Endothelial cell of umbilical vein (primary cell): ENCODE data around the gene CDHR5. TPM values are rescaled to one million over a fixed set of nuclear protein-coding genes. Genes with fewer than 3 reads are reported as not detected.

Source experiments
- BruUV-seq: library from RNA; stranded (reverse); fragments of 400-500 nt; replicated peaks from 2 replicates; lab custom pipeline; 2021; lab: Mats Ljungman, UMichigan
- CTCF ChIA-PET: fragments of 300-600, 350-600 bp; sonication (Branson Sonifier 250); formaldehyde crosslinking; loops from one replicate; lab custom pipeline; 2021; ENCODE audit warnings: antibody characterized with exemption, inconsistent platforms; lab: Charles Lee
- POLR2A ChIA-PET: fragments of 300-600, 350-600 bp; sonication (Branson Sonifier 250); formaldehyde crosslinking; loops from one replicate; lab custom pipeline; 2021; ENCODE audit warnings: antibody characterized with exemption, inconsistent platforms; lab: Charles Lee
- DNase-seq: peaks from one replicate; pipeline ENCODE4 v3.0.0-alpha.2; 2011; ENCODE audit warnings: low read depth, low spot score
- FAIRE-seq: peaks from 2 replicates; lab custom pipeline; 2011; peaks lifted over from hg19 to GRCh38; lab: Jason Lieb, UNC
- H2AFZ ChIP-seq: 2 replicates; pipeline ENCODE4 v1.6.0; 2012; ENCODE audit warnings: low read depth, low read length, control low read depth, inconsistent platforms
- H3K27ac ChIP-seq: 2 replicates; pipeline ENCODE4 v1.5.1; 2011; ENCODE audit warnings: low read depth, mild to moderate bottlenecking, control low read depth, low read length, moderate library complexity; ENCODE audit not compliant: insufficient read depth
- H3K27me3 ChIP-seq, 2 experiments: 2 replicates each; pipeline versions ENCODE4 v1.6.0 to v1.6.1; 2011; ENCODE audit warnings: low read length in 2 of 2, mixed read lengths in 1 of 2; ENCODE audit not compliant: control insufficient read depth in 2 of 2, insufficient read depth in 2 of 2
- H3K36me3 ChIP-seq, 2 experiments: 2 replicates in 1 of 2; 3 replicates in 1 of 2; pipeline ENCODE4 v1.5.1; 2011; ENCODE audit warnings: low read length in 2 of 2, mild to moderate bottlenecking in 1 of 2, moderate library complexity in 1 of 2; ENCODE audit not compliant: control insufficient read depth in 2 of 2, insufficient read depth in 2 of 2; ENCODE audit errors: extremely low read depth in 1 of 2
- H3K4me1 ChIP-seq: 3 replicates; pipeline ENCODE4 v1.5.1; 2011; ENCODE audit warnings: mild to moderate bottlenecking, low read length; ENCODE audit not compliant: control insufficient read depth, insufficient read depth; ENCODE audit errors: extremely low read depth
- H3K4me2 ChIP-seq: 2 replicates; pipeline ENCODE4 v1.6.1; 2011; ENCODE audit warnings: low read length, control low read depth, mixed read lengths; ENCODE audit not compliant: insufficient read depth
- H3K4me3 ChIP-seq, 3 experiments: fragments of 200-600 bp in 1 of 3; sonication (generic), shearing (Covaris generic) in 1 of 3; replicated peaks in 1 of 3; 2 replicates each; pipeline ENCODE4 v1.5.1; 2011 to 2016; ENCODE audit warnings: control low read depth in 3 of 3, low read length in 3 of 3, mild to moderate bottlenecking in 2 of 3, inconsistent platforms in 1 of 3, low read depth in 1 of 3, moderate library complexity in 1 of 3; ENCODE audit not compliant: insufficient read depth in 1 of 3
- H3K79me2 ChIP-seq: 2 replicates; pipeline ENCODE4 v1.6.0; 2012; ENCODE audit warnings: low read length, inconsistent platforms; ENCODE audit not compliant: control insufficient read depth, insufficient read depth
- H3K9ac ChIP-seq: replicated peaks from 2 replicates; pipeline ENCODE3; 2011; ENCODE audit warnings: low read length, control low read depth; ENCODE audit not compliant: insufficient read depth; ENCODE audit errors: extremely low read depth
- H3K9me1 ChIP-seq: replicated peaks from 3 replicates; pipeline ENCODE4 v1.6.0; 2011; ENCODE audit warnings: mild to moderate bottlenecking, low read length; ENCODE audit not compliant: control insufficient read depth, insufficient read depth; ENCODE audit errors: extremely low read depth
- H3K9me3 ChIP-seq: replicated peaks from 2 replicates; pipeline ENCODE4 v1.5.1; 2012; ENCODE audit warnings: low read length, inconsistent platforms; ENCODE audit not compliant: control insufficient read depth, insufficient read depth
- H4K20me1 ChIP-seq: replicated peaks from 2 replicates; pipeline ENCODE3; 2011; ENCODE audit warnings: mild to moderate bottlenecking, low read length; ENCODE audit not compliant: control insufficient read depth, insufficient read depth; ENCODE audit errors: extremely low read depth
- EZH2 ChIP-seq: IDR thresholded peaks from 2 replicates; pipeline ENCODE4 v1.6.1; 2012; ENCODE audit warnings: borderline replicate concordance, low read depth, mild to moderate bottlenecking, moderate library complexity, low read length, inconsistent platforms; ENCODE audit not compliant: severe bottlenecking
- FOS ChIP-seq: IDR thresholded peaks from 2 replicates; pipeline ENCODE4 v1.6.1; 2011; ENCODE audit warnings: mild to moderate bottlenecking, low read length, moderate library complexity, borderline replicate concordance; ENCODE audit not compliant: insufficient read depth
- GATA2 ChIP-seq: IDR thresholded peaks from 2 replicates; pipeline ENCODE4 v1.7.0; 2011; ENCODE audit warnings: low read depth, mild to moderate bottlenecking, moderate library complexity, mixed read lengths, low read length; ENCODE audit not compliant: insufficient read length, insufficient read depth
- JUN ChIP-seq: IDR thresholded peaks from 2 replicates; pipeline ENCODE4 v1.6.1; 2011; ENCODE audit warnings: borderline replicate concordance, low read depth; ENCODE audit not compliant: insufficient read length, insufficient read depth
- MYC ChIP-seq: IDR thresholded peaks from one replicate; pipeline ENCODE4 v1.6.1; 2011; ENCODE audit warnings: mild to moderate bottlenecking, low read depth, low read length
- POLR2AphosphoS5 ChIP-seq: IDR thresholded peaks from 2 replicates; pipeline ENCODE4 v1.6.1; 2012; ENCODE audit warnings: low read depth, mild to moderate bottlenecking, control low read depth, low read length, moderate library complexity; ENCODE audit not compliant: insufficient read depth
- dilution Hi-C: fragments of 300-500 bp; cut with MboI; formaldehyde crosslinking; loops from one replicate; pipeline ENCODE4 v1.15.0; 2019; ENCODE audit warnings: low sequenced_read_pairs; ENCODE audit not compliant: extremely low pct_ligation_motif_present
- intact Hi-C: fragments of 100-400 bp; cut with micrococcal nuclease; formaldehyde crosslinking; loops from one replicate; pipeline ENCODE4 v1.10.0; 2022
- polyA plus RNA-seq, 4 experiments: library from polyadenylated mRNA; depleted of rRNA in 3 of 4; stranded (reverse) in 3 of 4; unstranded in 1 of 4; fragments of >200 nt; gene quantifications; 2 replicates each; pipeline versions ENCODE4 v1.2.1 to v1.2.3, GENCODE V29; 2011 to 2012; ENCODE audit warnings: missing spikeins in 1 of 4
- total RNA-seq: library from RNA; stranded (reverse); gene quantifications from 2 replicates; pipeline ENCODE4 v1.2.3, GENCODE V29; 2021
- TF ChIP-seq, protein P1 (sequence below), 2 donors: IDR thresholded peaks; 1 replicate in 1 of 2; 2 replicates in 1 of 2; pipeline ENCODE4 v1.5.1; 2011; ENCODE audit warnings: low read length in 2 of 2, mild to moderate bottlenecking in 2 of 2, moderate library complexity in 2 of 2, control low read depth in 1 of 2, inconsistent platforms in 1 of 2, low read depth in 1 of 2; ENCODE audit not compliant: insufficient read depth in 1 of 2; ENCODE audit errors: extremely low read depth in 1 of 2
- TF ChIP-seq, protein P2 (sequence below): IDR thresholded peaks from 2 replicates; pipeline ENCODE4 v1.6.1; 2011; ENCODE audit not compliant: insufficient read depth, insufficient read length

Gene CDHR5
- total and polyA plus RNA-seq, 2 donors (not counting 3 experiments of a cell fraction or from before 2014, with no cell fraction given) = not detected

DNA sequence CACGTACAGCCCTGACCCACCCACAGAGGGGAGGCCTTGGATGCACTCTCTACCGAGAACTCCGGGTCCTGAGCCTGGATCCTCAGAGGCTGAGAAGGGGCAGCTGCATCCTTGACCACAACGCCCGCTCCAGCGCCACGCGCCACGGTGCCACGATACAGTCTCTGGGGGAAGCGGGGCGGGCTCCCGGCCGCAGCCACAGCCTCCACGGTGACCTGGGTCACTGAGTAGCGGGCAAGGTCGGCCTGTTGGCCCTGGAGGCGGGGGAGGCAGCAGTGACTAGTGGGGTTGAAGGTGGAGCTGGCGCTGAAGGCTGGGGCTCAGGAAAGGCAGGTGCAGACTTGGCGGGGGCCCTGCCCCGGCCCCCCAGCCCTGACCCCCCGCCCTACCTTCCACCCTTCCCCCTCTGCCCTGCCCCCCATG, 5.1 kb downstream of the CDHR5 start:
- DNase-seq (no peak), FAIRE-seq (no peak)
- Histone ChIP-seq H3K4me2 (no peak overlapping the region), H3K9ac (no peak overlapping the region), H3K79me2 (no peaks in the 10 kb centered on the region), H3K9me1 (no peaks in the 10 kb centered on the region), H3K27ac (no peak overlapping the region), H3K4me3 (no peak overlapping the region), H3K9me3 (no peaks in the 10 kb centered on the region), H3K27me3 (no peaks in the 10 kb centered on the region), H4K20me1 (no peaks in the 10 kb centered on the region), H3K36me3 (no peaks in the 10 kb centered on the region), H2AFZ (no peak overlapping the region), H3K4me1 (peaks cover 6% of the 10 kb centered on the region)
- ChIA-PET POLR2A (no interaction called here), CTCF (no interaction called here)
- intact Hi-C loops = no loop called here
- no TSS peak for BruUV-seq
- dilution Hi-C loops = no loop called here
- TF ChIP-seq, protein P1, sequence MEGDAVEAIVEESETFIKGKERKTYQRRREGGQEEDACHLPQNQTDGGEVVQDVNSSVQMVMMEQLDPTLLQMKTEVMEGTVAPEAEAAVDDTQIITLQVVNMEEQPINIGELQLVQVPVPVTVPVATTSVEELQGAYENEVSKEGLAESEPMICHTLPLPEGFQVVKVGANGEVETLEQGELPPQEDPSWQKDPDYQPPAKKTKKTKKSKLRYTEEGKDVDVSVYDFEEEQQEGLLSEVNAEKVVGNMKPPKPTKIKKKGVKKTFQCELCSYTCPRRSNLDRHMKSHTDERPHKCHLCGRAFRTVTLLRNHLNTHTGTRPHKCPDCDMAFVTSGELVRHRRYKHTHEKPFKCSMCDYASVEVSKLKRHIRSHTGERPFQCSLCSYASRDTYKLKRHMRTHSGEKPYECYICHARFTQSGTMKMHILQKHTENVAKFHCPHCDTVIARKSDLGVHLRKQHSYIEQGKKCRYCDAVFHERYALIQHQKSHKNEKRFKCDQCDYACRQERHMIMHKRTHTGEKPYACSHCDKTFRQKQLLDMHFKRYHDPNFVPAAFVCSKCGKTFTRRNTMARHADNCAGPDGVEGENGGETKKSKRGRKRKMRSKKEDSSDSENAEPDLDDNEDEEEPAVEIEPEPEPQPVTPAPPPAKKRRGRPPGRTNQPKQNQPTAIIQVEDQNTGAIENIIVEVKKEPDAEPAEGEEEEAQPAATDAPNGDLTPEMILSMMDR (IDR thresholded peaks at IDR 0.05; ENCODE audit: extremely low read depth in 1 of 2, insufficient read depth in 1 of 2, low read depth in 1 of 2, low read length in 2 of 2) = no peak
- TF ChIP-seq FOS = no peak
- no peak for TF ChIP-seq EZH2
- no peak for TF ChIP-seq MYC
- TF ChIP-seq GATA2 = no peak
- TF ChIP-seq POLR2AphosphoS5 = no peak
- TF ChIP-seq JUN = no peak
- TF ChIP-seq, protein P2, sequence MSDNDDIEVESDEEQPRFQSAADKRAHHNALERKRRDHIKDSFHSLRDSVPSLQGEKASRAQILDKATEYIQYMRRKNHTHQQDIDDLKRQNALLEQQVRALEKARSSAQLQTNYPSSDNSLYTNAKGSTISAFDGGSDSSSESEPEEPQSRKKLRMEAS = no peak
